DMS79 (cell line): ENCODE data around the gene USP10.
"Not testable (repeated sequence)": the region's sequence is repeated elsewhere in the genome, so short reads cannot be mapped to it uniquely, and the experiment has no call there.

Experiments used
- DNase-seq: peaks from one replicate; lab custom pipeline; 2025; lab: John Stamatoyannopoulos, UW

The USP10 gene

GRCh38 chr16:84673203-84673535 is 26.6 kb upstream of the USP10 start:
- DNase-seq = no peak

- DNase-seq = no peak
These were observed 26.2 kb upstream of the USP10 start for GRCh38 chr16:84673561-84673960.

GRCh38 chr16:84675423-84675822 is 24.4 kb upstream of the USP10 start:
- no peak for DNase-seq

- DNase-seq = no peak
These were observed 23.9 kb upstream of the USP10 start for GRCh38 chr16:84675884-84676283.

GRCh38 chr16:84677017-84677803 is 22.6 kb upstream of the USP10 start:
- DNase-seq = no peak

GRCh38 chr16:84677849-84678248 is 22.0 kb upstream of the USP10 start:
- DNase-seq = no peak

- no peak for DNase-seq
These were observed 21.3 kb upstream of the USP10 start for GRCh38 chr16:84678541-84678940.

GRCh38 chr16:84680165-84680842 is 19.5 kb upstream of the USP10 start:
- no peak for DNase-seq

GRCh38 chr16:84680843-84681629 is 18.8 kb upstream of the USP10 start:
- no peak for DNase-seq

- no peak for DNase-seq
These were observed 15.9 kb upstream of the USP10 start for GRCh38 chr16:84683691-84684591.

- no peak for DNase-seq
These were observed 15.2 kb upstream of the USP10 start for GRCh38 chr16:84684592-84684965.

- no peak for DNase-seq
These were observed 14.6 kb upstream of the USP10 start for GRCh38 chr16:84685210-84685609.

- no peak for DNase-seq
These were observed 13.0 kb upstream of the USP10 start for GRCh38 chr16:84686707-84687298.

GRCh38 chr16:84687715-84688114 is 12.1 kb upstream of the USP10 start:
- no peak for DNase-seq

- DNase-seq = not testable (repeated sequence)
These were observed 11.6 kb upstream of the USP10 start for GRCh38 chr16:84688163-84688562.

- DNase-seq = no peak
These were observed 10.7 kb upstream of the USP10 start for GRCh38 chr16:84689111-84689510.

- DNase-seq = no peak
These were observed 9.5 kb upstream of the USP10 start for GRCh38 chr16:84690088-84690819.

GRCh38 chr16:84692451-84693214 is 7.2 kb upstream of the USP10 start:
- no peak for DNase-seq

GRCh38 chr16:84693869-84694268 is 5.9 kb upstream of the USP10 start:
- DNase-seq = not testable (repeated sequence)

GRCh38 chr16:84694980-84695379 is 4.8 kb upstream of the USP10 start:
- no peak for DNase-seq
